ENCODE data around the gene SNAPC5. TPM values are rescaled to one million over a fixed set of nuclear protein-coding genes. Genes with fewer than 3 reads are reported as not detected.
A peak's percentile ranks its signal among the peaks of the same experiment; 100 is the strongest.

SNAPC5 gene
- total and polyA plus RNA-seq, 2 of the 13 experiments (the other 11 are each of a cell fraction or from before 2014, with no cell fraction given), result 14.8 to 36.2 TPM

DNA sequence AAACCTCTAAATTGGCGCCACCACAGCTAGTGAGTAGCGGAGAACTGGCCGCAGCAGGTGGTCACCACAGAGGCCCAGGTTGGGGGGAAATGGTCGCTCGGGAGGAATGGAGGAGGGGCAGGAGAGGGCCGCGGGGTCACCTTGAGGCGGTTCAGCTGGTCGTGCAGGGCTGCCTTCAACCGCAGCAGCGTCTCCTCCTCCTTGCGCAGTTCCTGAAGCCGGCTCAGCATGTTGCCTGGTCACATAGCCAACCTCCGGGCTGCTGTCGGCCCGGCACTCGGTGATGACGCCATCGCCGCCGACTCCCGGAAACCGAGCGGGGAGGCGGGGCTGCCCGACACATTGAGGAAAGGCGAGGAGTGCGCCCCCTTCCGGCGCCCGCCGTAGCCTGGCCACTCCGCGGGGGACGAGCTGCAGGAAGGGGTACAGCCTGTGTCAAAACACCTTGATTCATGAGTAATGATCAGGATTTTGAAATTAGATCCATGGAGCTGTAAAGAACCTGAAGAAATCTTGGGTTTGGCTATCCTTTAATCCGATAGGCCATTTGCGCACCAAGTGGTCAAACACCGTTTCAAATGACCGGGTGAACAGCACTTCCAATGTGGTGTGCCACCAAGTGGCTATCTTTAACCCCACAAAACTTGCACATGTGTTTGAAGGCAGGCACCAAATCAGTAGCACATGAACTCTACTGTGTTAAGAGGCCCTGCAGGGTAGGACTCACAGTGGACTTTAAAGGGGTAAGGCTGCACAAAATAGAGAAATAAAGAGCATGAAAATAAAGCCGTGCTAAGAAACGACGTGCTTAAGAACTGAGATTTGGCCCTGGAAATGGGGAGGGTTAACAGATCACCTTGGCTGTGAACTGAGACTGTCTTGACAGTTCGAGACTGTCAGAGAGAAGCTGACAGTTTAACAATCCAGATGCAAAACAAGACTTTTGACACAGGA is at the start of gene SNAPC5 (continued):
- TF ChIP-seq, protein P1, sequence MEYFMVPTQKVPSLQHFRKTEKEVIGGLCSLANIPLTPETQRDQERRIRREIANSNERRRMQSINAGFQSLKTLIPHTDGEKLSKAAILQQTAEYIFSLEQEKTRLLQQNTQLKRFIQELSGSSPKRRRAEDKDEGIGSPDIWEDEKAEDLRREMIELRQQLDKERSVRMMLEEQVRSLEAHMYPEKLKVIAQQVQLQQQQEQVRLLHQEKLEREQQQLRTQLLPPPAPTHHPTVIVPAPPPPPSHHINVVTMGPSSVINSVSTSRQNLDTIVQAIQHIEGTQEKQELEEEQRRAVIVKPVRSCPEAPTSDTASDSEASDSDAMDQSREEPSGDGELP (IDR thresholded peaks at IDR 0.05; ENCODE audit: borderline replicate concordance, low read depth), result peak; percentile 59; the same call in 1 of the 2 replicates
- TF ChIP-seq, protein P2, sequence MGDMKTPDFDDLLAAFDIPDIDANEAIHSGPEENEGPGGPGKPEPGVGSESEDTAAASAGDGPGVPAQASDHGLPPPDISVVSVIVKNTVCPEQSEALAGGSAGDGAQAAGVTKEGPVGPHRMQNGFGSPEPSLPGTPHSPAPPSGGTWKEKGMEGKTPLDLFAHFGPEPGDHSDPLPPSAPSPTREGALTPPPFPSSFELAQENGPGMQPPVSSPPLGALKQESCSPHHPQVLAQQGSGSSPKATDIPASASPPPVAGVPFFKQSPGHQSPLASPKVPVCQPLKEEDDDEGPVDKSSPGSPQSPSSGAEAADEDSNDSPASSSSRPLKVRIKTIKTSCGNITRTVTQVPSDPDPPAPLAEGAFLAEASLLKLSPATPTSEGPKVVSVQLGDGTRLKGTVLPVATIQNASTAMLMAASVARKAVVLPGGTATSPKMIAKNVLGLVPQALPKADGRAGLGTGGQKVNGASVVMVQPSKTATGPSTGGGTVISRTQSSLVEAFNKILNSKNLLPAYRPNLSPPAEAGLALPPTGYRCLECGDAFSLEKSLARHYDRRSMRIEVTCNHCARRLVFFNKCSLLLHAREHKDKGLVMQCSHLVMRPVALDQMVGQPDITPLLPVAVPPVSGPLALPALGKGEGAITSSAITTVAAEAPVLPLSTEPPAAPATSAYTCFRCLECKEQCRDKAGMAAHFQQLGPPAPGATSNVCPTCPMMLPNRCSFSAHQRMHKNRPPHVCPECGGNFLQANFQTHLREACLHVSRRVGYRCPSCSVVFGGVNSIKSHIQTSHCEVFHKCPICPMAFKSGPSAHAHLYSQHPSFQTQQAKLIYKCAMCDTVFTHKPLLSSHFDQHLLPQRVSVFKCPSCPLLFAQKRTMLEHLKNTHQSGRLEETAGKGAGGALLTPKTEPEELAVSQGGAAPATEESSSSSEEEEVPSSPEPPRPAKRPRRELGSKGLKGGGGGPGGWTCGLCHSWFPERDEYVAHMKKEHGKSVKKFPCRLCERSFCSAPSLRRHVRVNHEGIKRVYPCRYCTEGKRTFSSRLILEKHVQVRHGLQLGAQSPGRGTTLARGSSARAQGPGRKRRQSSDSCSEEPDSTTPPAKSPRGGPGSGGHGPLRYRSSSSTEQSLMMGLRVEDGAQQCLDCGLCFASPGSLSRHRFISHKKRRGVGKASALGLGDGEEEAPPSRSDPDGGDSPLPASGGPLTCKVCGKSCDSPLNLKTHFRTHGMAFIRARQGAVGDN (CRISPR knock-in tag; IDR thresholded peaks at IDR 0.05), result peak; percentile 91
- TF ChIP-seq, protein P3, sequence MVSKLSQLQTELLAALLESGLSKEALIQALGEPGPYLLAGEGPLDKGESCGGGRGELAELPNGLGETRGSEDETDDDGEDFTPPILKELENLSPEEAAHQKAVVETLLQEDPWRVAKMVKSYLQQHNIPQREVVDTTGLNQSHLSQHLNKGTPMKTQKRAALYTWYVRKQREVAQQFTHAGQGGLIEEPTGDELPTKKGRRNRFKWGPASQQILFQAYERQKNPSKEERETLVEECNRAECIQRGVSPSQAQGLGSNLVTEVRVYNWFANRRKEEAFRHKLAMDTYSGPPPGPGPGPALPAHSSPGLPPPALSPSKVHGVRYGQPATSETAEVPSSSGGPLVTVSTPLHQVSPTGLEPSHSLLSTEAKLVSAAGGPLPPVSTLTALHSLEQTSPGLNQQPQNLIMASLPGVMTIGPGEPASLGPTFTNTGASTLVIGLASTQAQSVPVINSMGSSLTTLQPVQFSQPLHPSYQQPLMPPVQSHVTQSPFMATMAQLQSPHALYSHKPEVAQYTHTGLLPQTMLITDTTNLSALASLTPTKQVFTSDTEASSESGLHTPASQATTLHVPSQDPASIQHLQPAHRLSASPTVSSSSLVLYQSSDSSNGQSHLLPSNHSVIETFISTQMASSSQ (IDR thresholded peaks at IDR 0.05; ENCODE audit: low read depth), result no peak
- TF ChIP-seq, protein P3 (CRISPR knock-in tag; IDR thresholded peaks at IDR 0.05; ENCODE audit: borderline replicate concordance), result peak; percentile 56; the same call in 1 of the 2 replicates
- TF ChIP-seq HNRNPUL1 (IDR thresholded peaks at IDR 0.05; ENCODE audit: low read depth, low read length) (peak; percentile 60; the same call in 1 of the 2 replicates), ZNF292 (CRISPR knock-in tag; IDR thresholded peaks at IDR 0.05; ENCODE audit: borderline replicate concordance, low read depth) (no peak), ZMYM2 (CRISPR knock-in tag; IDR thresholded peaks at IDR 0.05) (no peak), ZNF816 (CRISPR knock-in tag; IDR thresholded peaks at IDR 0.05; ENCODE audit: borderline replicate concordance) (peak; percentile 69; the same call in 1 of the 2 replicates), PPARG (CRISPR knock-in tag; conservative IDR thresholded peaks at IDR 0.05) (no peak; the same call in 1 of the 2 replicates), ZNF790 (CRISPR knock-in tag; IDR thresholded peaks at IDR 0.05; ENCODE audit: borderline replicate concordance) (no peak), SNRNP70 (IDR thresholded peaks at IDR 0.05; ENCODE audit: low read depth, low read length) (no peak), SIX4 (CRISPR knock-in tag; IDR thresholded peaks at IDR 0.05) (peak; percentile 21; the same call in 1 of the 2 replicates), STAG1 (CRISPR knock-in tag; IDR thresholded peaks at IDR 0.05) (peak; percentile 62), FOSL2 (CRISPR knock-in tag; IDR thresholded peaks at IDR 0.05) (peak; percentile 73), MEIS2 (CRISPR knock-in tag; IDR thresholded peaks at IDR 0.05) (peak; percentile 59; the same call in 1 of the 2 replicates), TBX3 (IDR thresholded peaks at IDR 0.05; ENCODE audit: borderline replicate concordance) (0 out of 2 replicates have a peak, but pooled peaks have one; percentile 25), SRSF1 (optimal IDR thresholded peaks at IDR 0.05; ENCODE audit: low read depth, low read length) (peak; percentile 82), EHMT2 (IDR thresholded peaks at IDR 0.05; ENCODE audit: borderline replicate concordance, low read depth, low read length) (no peak)
- TF ChIP-seq, protein P4, sequence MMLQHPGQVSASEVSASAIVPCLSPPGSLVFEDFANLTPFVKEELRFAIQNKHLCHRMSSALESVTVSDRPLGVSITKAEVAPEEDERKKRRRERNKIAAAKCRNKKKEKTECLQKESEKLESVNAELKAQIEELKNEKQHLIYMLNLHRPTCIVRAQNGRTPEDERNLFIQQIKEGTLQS (CRISPR knock-in tag; IDR thresholded peaks at IDR 0.05), result peak; percentile 83

Data from HepG2 (cell line).